Lower leg skin (tissue), 3 donors: ENCODE measurements around the gene KRTAP2-3.

Experiments used
- CTCF ChIP-seq, 3 donors: fragments of 450-650 bp; IDR thresholded peaks; one replicate each; pipeline ENCODE4 v1.5.1; 2016; ENCODE audit warnings: antibody characterized with exemption in 3 of 3, mild to moderate bottlenecking in 3 of 3, moderate library complexity in 2 of 3
- POLR2A ChIP-seq, 2 donors: fragments of 450-650 bp; IDR thresholded peaks; one replicate each; pipeline ENCODE4 v1.6.1; 2016 to 2017; ENCODE audit warnings: antibody characterized with exemption in 2 of 2, mild to moderate bottlenecking in 1 of 2, moderate library complexity in 1 of 2

GRCh38 chr17:41020336-41020735, 39.6 kb downstream of the KRTAP2-3 start:
- TF ChIP-seq CTCF (IDR thresholded peaks at IDR 0.05) (no peak), POLR2A (IDR thresholded peaks at IDR 0.05) (no peak)
